ENCODE results near the gene ACO1.

DNA sequence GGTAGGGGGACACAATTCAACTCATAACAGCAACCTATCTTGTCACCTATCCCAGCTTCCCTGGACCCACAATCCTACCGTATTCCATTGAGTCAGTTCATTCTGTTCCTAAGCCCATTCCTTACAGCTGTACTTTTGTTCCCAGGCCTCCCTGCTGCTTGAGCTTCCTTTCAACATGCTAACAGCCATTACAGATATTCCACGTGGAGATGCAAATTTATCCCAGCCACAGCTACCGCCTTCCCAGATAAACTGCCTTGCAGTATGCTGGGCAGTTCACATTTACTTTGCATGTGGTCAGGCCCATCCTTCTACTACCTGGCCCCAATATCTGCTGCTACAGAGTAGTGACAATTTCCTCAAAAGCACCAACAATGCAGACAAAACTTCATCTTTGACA, 118.6 kb downstream of the ACO1 start:
- TF ChIP-seq, protein P1, sequence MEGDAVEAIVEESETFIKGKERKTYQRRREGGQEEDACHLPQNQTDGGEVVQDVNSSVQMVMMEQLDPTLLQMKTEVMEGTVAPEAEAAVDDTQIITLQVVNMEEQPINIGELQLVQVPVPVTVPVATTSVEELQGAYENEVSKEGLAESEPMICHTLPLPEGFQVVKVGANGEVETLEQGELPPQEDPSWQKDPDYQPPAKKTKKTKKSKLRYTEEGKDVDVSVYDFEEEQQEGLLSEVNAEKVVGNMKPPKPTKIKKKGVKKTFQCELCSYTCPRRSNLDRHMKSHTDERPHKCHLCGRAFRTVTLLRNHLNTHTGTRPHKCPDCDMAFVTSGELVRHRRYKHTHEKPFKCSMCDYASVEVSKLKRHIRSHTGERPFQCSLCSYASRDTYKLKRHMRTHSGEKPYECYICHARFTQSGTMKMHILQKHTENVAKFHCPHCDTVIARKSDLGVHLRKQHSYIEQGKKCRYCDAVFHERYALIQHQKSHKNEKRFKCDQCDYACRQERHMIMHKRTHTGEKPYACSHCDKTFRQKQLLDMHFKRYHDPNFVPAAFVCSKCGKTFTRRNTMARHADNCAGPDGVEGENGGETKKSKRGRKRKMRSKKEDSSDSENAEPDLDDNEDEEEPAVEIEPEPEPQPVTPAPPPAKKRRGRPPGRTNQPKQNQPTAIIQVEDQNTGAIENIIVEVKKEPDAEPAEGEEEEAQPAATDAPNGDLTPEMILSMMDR (IDR thresholded peaks at IDR 0.05): no peak
- TF ChIP-seq POLR2A (IDR thresholded peaks at IDR 0.05): no peak
